GM23248 (cell line): ENCODE results near the gene CELF1. TPM values are rescaled to one million over a fixed set of nuclear protein-coding genes. Genes with fewer than 3 reads are reported as not detected.

Experiments
- DNase-seq: peaks from one replicate; pipeline ENCODE4 v3.0.0-alpha.2; 2015
- H2AFZ ChIP-seq: fragments of 200-600 bp; sonication (generic); 2 replicates; pipeline ENCODE4 v1.6.1; 2016; ENCODE audit warnings: antibody characterized with exemption
- H3F3A ChIP-seq: fragments of 200-600 bp; sonication (generic); 2 replicates; pipeline ENCODE4 v1.6.1; 2016; ENCODE audit warnings: mild to moderate bottlenecking, antibody characterized with exemption, mixed run types; ENCODE audit not compliant: insufficient read depth
- H3K27ac ChIP-seq: fragments of 200-600 bp; sonication (generic); 2 replicates; pipeline ENCODE4 v1.5.1; 2016; ENCODE audit warnings: mild to moderate bottlenecking
- H3K27me3 ChIP-seq: fragments of 200-600 bp; sonication (generic); replicated peaks from 2 replicates; pipeline ENCODE4 v1.6.1; 2016; ENCODE audit warnings: mild to moderate bottlenecking; ENCODE audit not compliant: insufficient read depth
- H3K36me3 ChIP-seq: fragments of 200-600 bp; sonication (generic); 2 replicates; pipeline ENCODE4 v1.6.1; 2016; ENCODE audit warnings: low read depth, mild to moderate bottlenecking
- H3K4me1 ChIP-seq: fragments of 200-600 bp; sonication (generic); 2 replicates; pipeline ENCODE4 v1.6.1; 2016; ENCODE audit warnings: mild to moderate bottlenecking; ENCODE audit not compliant: insufficient read depth
- H3K4me2 ChIP-seq: fragments of 200-600 bp; sonication (generic); one replicate; pipeline ENCODE4 v1.6.1; 2016; ENCODE audit warnings: mild to moderate bottlenecking; ENCODE audit not compliant: unreplicated experiment
- H3K4me3 ChIP-seq: fragments of 200-600 bp; sonication (generic); 2 replicates; pipeline ENCODE4 v1.5.1; 2016; ENCODE audit warnings: mild to moderate bottlenecking
- H3K79me2 ChIP-seq: fragments of 200-600 bp; sonication (generic); 2 replicates; pipeline ENCODE4 v1.6.1; 2016; ENCODE audit warnings: mild to moderate bottlenecking; ENCODE audit not compliant: insufficient read depth
- H3K9ac ChIP-seq: fragments of 200-600 bp; sonication (generic); 2 replicates; pipeline ENCODE4 v1.6.1; 2016; ENCODE audit warnings: mild to moderate bottlenecking
- H3K9me2 ChIP-seq: fragments of 200-600 bp; sonication (generic); 2 replicates; pipeline ENCODE4 v1.6.1; 2016; ENCODE audit warnings: mixed run types, mild to moderate bottlenecking, moderate library complexity; ENCODE audit not compliant: insufficient read depth
- H3K9me3 ChIP-seq: fragments of 200-600 bp; sonication (generic); one replicate; pipeline ENCODE4 v1.6.1; 2017; ENCODE audit warnings: low read depth
- H4K20me1 ChIP-seq: fragments of 200-600 bp; sonication (generic); 2 replicates; pipeline ENCODE4 v1.6.0; 2016; ENCODE audit not compliant: insufficient read depth
- EZH2 ChIP-seq: fragments of 200-600 bp; sonication (generic); IDR thresholded peaks from 2 replicates; pipeline ENCODE4 v1.6.1; 2018; ENCODE audit warnings: antibody characterized with exemption, mild to moderate bottlenecking; ENCODE audit not compliant: insufficient read depth, poor library complexity, severe bottlenecking
- EZH2phosphoT487 ChIP-seq: fragments of 200-600 bp; sonication (generic); IDR thresholded peaks from 2 replicates; pipeline ENCODE4 v1.6.1; 2018; ENCODE audit warnings: antibody characterized with exemption, moderate library complexity, mild to moderate bottlenecking, low read depth; ENCODE audit not compliant: insufficient read depth
- WGBS, 2 experiments: methylation state at CpG; one replicate each; pipeline ENCODE4 v1.1.6; 2015 to 2017; ENCODE audit warnings: low lambda C conversion rate in 2 of 2, low coverage in 1 of 2; ENCODE audit errors: missing lambda C conversion rate in 2 of 2; 5-methylcytosine and 5-hydroxymethylcytosine counted together
- in situ Hi-C: fragments of 300-500 bp; cut with MboI; formaldehyde crosslinking; loops from 2 replicates; pipeline ENCODE4 v1.15.0; 2020
- polyA plus RNA-seq: library from polyadenylated mRNA; unstranded; fragments of >200 nt; fragmentation: Nextera tagmentation; extraction: Ambion mirVana; gene quantifications from 2 replicates; pipeline ENCODE4 v1.2.1, GENCODE V29; 2016
- total RNA-seq: library from RNA; depleted of rRNA; stranded (reverse); fragments of >200 nt; shearing (Covaris generic); gene quantifications from 2 replicates; pipeline ENCODE4 v1.2.3, GENCODE V29; 2014

Gene CELF1
- total and polyA plus RNA-seq, 2 experiments from 2014 or later = 51.7 to 70.9 TPM

GRCh38 chr11:47500121-47500520, 52.8 kb downstream of the CELF1 start:
- H3K4me1 ChIP-seq = peaks cover 15% of the 10 kb centered on the region
- in situ Hi-C loops = no loop called here
- peaks cover 21% of the 10 kb centered on the region for H3F3A ChIP-seq
- no peaks in the 10 kb centered on the region for H3K9me2 ChIP-seq
- no peak overlapping the region for H3K4me2 ChIP-seq
- no peak overlapping the region for H3K27ac ChIP-seq
- no peak for DNase-seq
- H3K27me3 ChIP-seq = no peaks in the 10 kb centered on the region
- H2AFZ ChIP-seq = no peak overlapping the region
- H3K9me3 ChIP-seq = no peaks in the 10 kb centered on the region
- H3K4me3 ChIP-seq = no peak overlapping the region
- no peaks in the 10 kb centered on the region for H3K36me3 ChIP-seq
- H3K9ac ChIP-seq = no peak overlapping the region
- TF ChIP-seq EZH2 (no peak), EZH2phosphoT487 (no peak)
- H4K20me1 ChIP-seq = peaks cover 23% of the 10 kb centered on the region
- H3K79me2 ChIP-seq = peaks cover 100% of the 10 kb centered on the region

- Histone ChIP-seq H3K4me2 (no peak overlapping the region), H4K20me1 (peaks cover 19% of the 10 kb centered on the region), H3K36me3 (no peaks in the 10 kb centered on the region; the same call in 1 of the 2 replicates), H3K4me1 (peaks cover 20% of the 10 kb centered on the region), H2AFZ (no peak overlapping the region), H3K27me3 (no peaks in the 10 kb centered on the region), H3K9me2 (no peaks in the 10 kb centered on the region), H3K9ac (no peak overlapping the region), H3F3A (peaks cover 24% of the 10 kb centered on the region), H3K27ac (no peak overlapping the region), H3K79me2 (peaks cover 100% of the 10 kb centered on the region), H3K9me3 (no peaks in the 10 kb centered on the region), H3K4me3 (no peak overlapping the region)
- in situ Hi-C loops = no loop called here
- no peak for TF ChIP-seq EZH2phosphoT487
- no peak for TF ChIP-seq EZH2
- DNase-seq = no peak
- 90 to 96% methylated on average over 3 of the region's 3 CpGs for WGBS, 2 experiments
These were observed 53.3 kb downstream of the CELF1 start for GRCh38 chr11:47499614-47500013.

GRCh38 chr11:47499161-47499560, 53.8 kb downstream of the CELF1 start:
- Histone ChIP-seq H3F3A (peaks cover 28% of the 10 kb centered on the region), H3K79me2 (peaks cover 100% of the 10 kb centered on the region), H3K4me1 (peaks cover 24% of the 10 kb centered on the region), H3K4me2 (no peak overlapping the region), H3K9me2 (no peaks in the 10 kb centered on the region), H3K9me3 (no peaks in the 10 kb centered on the region), H4K20me1 (peaks cover 19% of the 10 kb centered on the region), H3K4me3 (no peak overlapping the region), H3K27ac (no peak overlapping the region), H3K27me3 (no peaks in the 10 kb centered on the region), H3K36me3 (no peaks in the 10 kb centered on the region; the same call in 1 of the 2 replicates), H2AFZ (no peak overlapping the region), H3K9ac (no peak overlapping the region)
- in situ Hi-C loops = no loop called here
- 73 to 82% methylated on average over 2 of the region's 2 CpGs for WGBS, 2 experiments
- TF ChIP-seq EZH2phosphoT487 = no peak
- no peak for TF ChIP-seq EZH2
- no peak for DNase-seq

GRCh38 chr11:47498584-47499152, 54.3 kb downstream of the CELF1 start:
- Histone ChIP-seq H3K36me3 (no peaks in the 10 kb centered on the region; the same call in 1 of the 2 replicates), H3F3A (peaks cover 29% of the 10 kb centered on the region), H3K79me2 (peaks cover 100% of the 10 kb centered on the region), H3K9ac (no peak overlapping the region), H3K27me3 (no peaks in the 10 kb centered on the region), H2AFZ (no peak overlapping the region), H3K4me1 (peaks cover 25% of the 10 kb centered on the region), H3K27ac (no peak overlapping the region), H3K9me2 (no peaks in the 10 kb centered on the region), H4K20me1 (peaks cover 19% of the 10 kb centered on the region), H3K4me3 (no peak overlapping the region), H3K4me2 (no peak overlapping the region), H3K9me3 (no peaks in the 10 kb centered on the region)
- TF ChIP-seq EZH2 = no peak
- in situ Hi-C loops = no loop called here
- no peak for DNase-seq
- 80 to 81% methylated on average over 4 of the region's 4 CpGs for WGBS, 2 experiments

GRCh38 chr11:47498149-47498548, 54.8 kb downstream of the CELF1 start:
- H2AFZ ChIP-seq = no peak overlapping the region
- in situ Hi-C loops = no loop called here
- WGBS, 2 experiments = 94 to 98% methylated on average over 3 of the region's 3 CpGs
- H3K79me2 ChIP-seq = peaks cover 100% of the 10 kb centered on the region
- H3K27me3 ChIP-seq = no peaks in the 10 kb centered on the region
- peaks cover 25% of the 10 kb centered on the region for H3K4me1 ChIP-seq
- H3K4me3 ChIP-seq = no peak overlapping the region
- H3K9ac ChIP-seq = no peak overlapping the region
- H3K27ac ChIP-seq = no peak overlapping the region
- no peaks in the 10 kb centered on the region; the same call in 1 of the 2 replicates for H3K36me3 ChIP-seq
- no peaks in the 10 kb centered on the region for H3K9me3 ChIP-seq
- H3K9me2 ChIP-seq = no peaks in the 10 kb centered on the region
- peaks cover 14% of the 10 kb centered on the region for H4K20me1 ChIP-seq
- peaks cover 29% of the 10 kb centered on the region for H3F3A ChIP-seq
- no peak for TF ChIP-seq EZH2phosphoT487
- TF ChIP-seq EZH2 = no peak
- no peak overlapping the region for H3K4me2 ChIP-seq
- DNase-seq = no peak
